CD4-positive, alpha-beta T cell treated with Interferon alpha-2 for 1 hour (primary cell): ENCODE measurements around the gene COA8.
A peak's percentile ranks its signal among the peaks of the same experiment; 100 is the strongest.

Experiments used
- DNase-seq, 2 donors: peaks; one replicate each; pipeline ENCODE4 v3.0.0-alpha.2; 2020 to 2022

COA8 gene

GRCh38 chr14:103526247-103526913 is 36.4 kb upstream of the COA8 start:
- peak in 1 of 2 donors; percentile 27 for DNase-seq

- DNase-seq: no peak
Observed at GRCh38 chr14:103526914-103527248, 35.9 kb upstream of the COA8 start.

GRCh38 chr14:103527408-103528145 is 35.2 kb upstream of the COA8 start:
- DNase-seq: peak; percentile 27 to 67

GRCh38 chr14:103528146-103528586 is 34.6 kb upstream of the COA8 start:
- no peak for DNase-seq

GRCh38 chr14:103528587-103529382 is 34.0 kb upstream of the COA8 start, which contains the start of gene TRMT61A:
TRMT61A (plus strand) TSS chr14:103529196; CDS start chr14:103529979, 783 bp downstream.
- peak; percentile 78 to 84 for DNase-seq

GRCh38 chr14:103529383-103530365 is 33.1 kb upstream of the COA8 start:
- no peak for DNase-seq

GRCh38 chr14:103530390-103530789 is 32.4 kb upstream of the COA8 start:
- DNase-seq: peak in 1 of 2 donors; percentile 14

GRCh38 chr14:103530831-103531230 is 31.9 kb upstream of the COA8 start:
- DNase-seq: no peak

- no peak for DNase-seq
Observed at GRCh38 chr14:103531421-103532215, 31.1 kb upstream of the COA8 start.

GRCh38 chr14:103532216-103533136 is 30.3 kb upstream of the COA8 start:
- DNase-seq: no peak

- no peak for DNase-seq
Observed at GRCh38 chr14:103533137-103533998, 29.4 kb upstream of the COA8 start.

- no peak for DNase-seq
Observed at GRCh38 chr14:103533999-103534575, 28.7 kb upstream of the COA8 start.

GRCh38 chr14:103534576-103535061 is 28.1 kb upstream of the COA8 start:
- DNase-seq: no peak

- no peak for DNase-seq
Observed at GRCh38 chr14:103535081-103535890, 27.5 kb upstream of the COA8 start.

GRCh38 chr14:103535891-103536565 is 26.7 kb upstream of the COA8 start:
- DNase-seq: no peak

- no peak for DNase-seq
Observed at GRCh38 chr14:103536693-103537092, 26.1 kb upstream of the COA8 start.
